NB4 (cell line): Measurements from ENCODE around the gene PEAK1.

Experiments
- DNase-seq: peaks from one replicate; pipeline ENCODE4 v3.0.0; 2010; ENCODE audit warnings: low read depth
- H3K4me3 ChIP-seq: one replicate; pipeline ENCODE4 v1.5.1; 2011; ENCODE audit warnings: mild to moderate bottlenecking, low read depth, low read length, moderate library complexity
- CTCF ChIP-seq: IDR thresholded peaks from one replicate; pipeline ENCODE4 v1.5.1; 2012; ENCODE audit warnings: low read depth, low read length
- MAX ChIP-seq: IDR thresholded peaks from 2 replicates; pipeline ENCODE4 v1.6.1; 2011; ENCODE audit warnings: low read depth, low read length
- MYC ChIP-seq: IDR thresholded peaks from 2 replicates; pipeline ENCODE4 v1.6.1; 2011; ENCODE audit warnings: low read depth, low read length
- POLR2A ChIP-seq: IDR thresholded peaks from 2 replicates; pipeline ENCODE4 v1.6.1; 2011; ENCODE audit warnings: mild to moderate bottlenecking; ENCODE audit not compliant: insufficient read length; ENCODE audit errors: extremely low read depth

Gene PEAK1

GRCh38 chr15:77071305-77072223 lies 348.3 kb downstream of the PEAK1 start:
- H3K4me3 ChIP-seq: peak overlapping the region; percentile 37
- TF ChIP-seq MYC: no peak
- no peak for DNase-seq

GRCh38 chr15:77070495-77071304 lies 349.2 kb downstream of the PEAK1 start, which contains the start of gene TSPAN3:
Gene TSPAN3, minus strand, starts transcription at chr15:77071109. Its CDS starts 155 bp downstream, at chr15:77070954.
- DNase-seq: peak; percentile 97
- peak within 1 kb of the TSS; percentile 87 for H3K4me3 ChIP-seq
- TF ChIP-seq CTCF (no peak), POLR2A (peak; percentile 91), MAX (peak; percentile 42; the same call in 1 of the 2 replicates), MYC (peak; percentile 42)

- TF ChIP-seq MAX (0 out of 2 replicates have a peak, but pooled peaks have one; percentile 2), POLR2A (no peak)
- peak overlapping the region; percentile 87 for H3K4me3 ChIP-seq
- no peak for DNase-seq
These were observed 349.8 kb downstream of the PEAK1 start for GRCh38 chr15:77070180-77070494.

- TF ChIP-seq POLR2A (no peak), MYC (no peak), MAX (no peak), CTCF (no peak)
- H3K4me3 ChIP-seq: peak overlapping the region; percentile 87
- peak; percentile 21 for DNase-seq
These were observed 350.3 kb downstream of the PEAK1 start for GRCh38 chr15:77069521-77070121.

- no peak for TF ChIP-seq MAX
- no peak for TF ChIP-seq MYC
- no peak for TF ChIP-seq CTCF
- no peak for TF ChIP-seq POLR2A
- no peak overlapping the region for H3K4me3 ChIP-seq
- no peak for DNase-seq
These were observed 351.3 kb downstream of the PEAK1 start for GRCh38 chr15:77068633-77069032.

GRCh38 chr15:77067691-77068367 lies 352.1 kb downstream of the PEAK1 start:
- no peak overlapping the region for H3K4me3 ChIP-seq
- DNase-seq: peak; percentile 26
- TF ChIP-seq MYC (no peak), MAX (no peak), POLR2A (no peak), CTCF (no peak)
